CD4-positive, CD25-positive, alpha-beta regulatory T cell (primary cell): ENCODE measurements around the gene MTF2. TPM values are rescaled to one million over a fixed set of nuclear protein-coding genes. Genes with fewer than 3 reads are reported as not detected.

Experiments
- polyA plus RNA-seq, 4 donors: library from polyadenylated mRNA; unstranded; fragments of 300-500 nt; fragmentation: Illumina TruSeq; gene quantifications; one replicate each; pipeline ENCODE4 v1.2.3, GENCODE V29; 2021
- total RNA-seq: library from RNA; stranded (reverse); gene quantifications from one replicate; pipeline ENCODE4 v1.2.3, GENCODE V29; 2022

Gene MTF2
- total and polyA plus RNA-seq, 5 donors from 2014 or later = 53.0 to 80.5 (median 77.5) TPM

Other genes starting within 250 kb of the MTF2 start
- 916 TPM for gene RPL5, start 247.2 kb upstream of the MTF2 start, total RNA-seq
- 1,000 to 10,000 TPM; 1,593 to 3,054 (median 2,579) TPM for gene RPL5, start 247.2 kb upstream of the MTF2 start, polyA plus RNA-seq
- 10.9 TPM for gene DIPK1A, start 117.8 kb upstream of the MTF2 start, total RNA-seq
- 10 to 100 TPM; 13.0 to 19.6 (median 15.2) TPM for gene DIPK1A, start 117.8 kb upstream of the MTF2 start, polyA plus RNA-seq
- gene TMED5, start 101.1 kb downstream of the MTF2 start, total RNA-seq = 52.4 TPM
- gene TMED5, start 101.1 kb downstream of the MTF2 start, polyA plus RNA-seq = 10 to 100 TPM; 30.6 to 38.4 (median 33.2) TPM
- gene CCDC18, start 101.4 kb downstream of the MTF2 start, total RNA-seq = 8.8 TPM
- 1 to 10 TPM; 3.6 to 5.3 (median 4.2) TPM for gene CCDC18, start 101.4 kb downstream of the MTF2 start, polyA plus RNA-seq